Osteocyte (in vitro differentiated cells): ENCODE results near the gene TMEM123. TPM values are rescaled to one million over a fixed set of nuclear protein-coding genes. Genes with fewer than 3 reads are reported as not detected.

ENCODE experiments used
- DNase-seq: peaks from one replicate; pipeline ENCODE4 v3.0.0; 2021; ENCODE audit warnings: mixed read lengths; ENCODE audit not compliant: unreplicated experiment; ENCODE audit errors: extremely low spot score
- H3K27ac Mint-ChIP-seq: one replicate; pipeline ENCODE4 v1.8.0; 2021; ENCODE audit warnings: mild to moderate bottlenecking, mixed read lengths; ENCODE audit not compliant: unreplicated experiment
- H3K27me3 Mint-ChIP-seq: one replicate; pipeline ENCODE4 v1.8.0; 2021; ENCODE audit warnings: mixed read lengths; ENCODE audit not compliant: unreplicated experiment
- H3K36me3 Mint-ChIP-seq: one replicate; pipeline ENCODE4 v1.8.0; 2021; ENCODE audit warnings: mixed read lengths; ENCODE audit not compliant: unreplicated experiment
- H3K4me1 Mint-ChIP-seq: one replicate; pipeline ENCODE4 v1.8.0; 2021; ENCODE audit warnings: mixed read lengths; ENCODE audit not compliant: unreplicated experiment
- H3K4me3 Mint-ChIP-seq: one replicate; pipeline ENCODE4 v1.8.0; 2021; ENCODE audit warnings: mild to moderate bottlenecking, moderate library complexity, mixed read lengths; ENCODE audit not compliant: unreplicated experiment
- H3K9me3 Mint-ChIP-seq: one replicate; pipeline ENCODE4 v1.8.0; 2021; ENCODE audit warnings: mixed read lengths; ENCODE audit not compliant: unreplicated experiment
- total RNA-seq: library from RNA; stranded (reverse); gene quantifications from 2 replicates; pipeline ENCODE4 v1.2.1, GENCODE V29; 2021
- TF ChIP-seq, protein P1 (sequence below): fragments of 200-600 bp; sonication (generic); IDR thresholded peaks from 2 replicates; pipeline ENCODE4 v1.5.0; 2021; ENCODE audit warnings: antibody characterized with exemption, mild to moderate bottlenecking, moderate library complexity

Gene TMEM123
- total RNA-seq, 1 donor from 2014 or later, result 250 TPM

DNA sequence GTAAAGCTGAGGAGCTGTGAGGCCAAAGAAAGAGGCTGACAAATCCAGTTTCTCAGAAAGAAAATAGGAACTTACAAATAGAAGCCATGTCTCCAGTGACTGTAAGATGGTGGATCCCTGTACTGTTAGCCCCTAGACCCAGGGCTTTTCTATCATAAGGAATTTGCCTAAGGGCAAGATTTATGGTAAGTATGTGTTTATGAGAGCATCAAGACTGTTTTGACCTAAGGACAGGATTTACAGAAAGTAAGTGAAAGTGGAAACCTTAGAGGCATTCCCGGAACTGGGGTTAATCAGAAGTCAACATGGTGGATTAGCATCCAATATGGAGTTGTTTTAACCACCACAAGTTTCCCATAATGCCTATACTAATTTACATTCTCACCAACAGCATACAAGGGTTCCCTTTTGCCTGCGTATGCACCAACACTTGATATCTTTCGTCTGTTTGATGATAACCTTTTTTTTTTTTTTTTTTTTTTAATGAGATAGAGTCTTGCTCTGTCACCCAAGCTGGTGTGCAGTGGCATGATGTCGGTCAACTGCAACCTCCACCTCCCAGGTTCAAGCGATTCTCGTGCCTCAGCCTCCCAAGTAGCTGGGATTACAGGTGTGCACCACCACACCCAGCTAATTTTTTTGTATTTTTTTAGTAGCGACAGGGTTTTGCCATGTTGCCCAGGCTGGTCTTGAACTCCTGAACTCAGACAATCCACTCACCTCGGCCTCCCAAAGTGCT is 65.4 kb downstream of the TMEM123 start:
- Mint-ChIP-seq H3K4me3 (no peak overlapping the region), H3K36me3 (peaks cover 39% of the 10 kb centered on the region), H3K4me1 (peaks cover 30% of the 10 kb centered on the region), H3K27me3 (no peaks in the 10 kb centered on the region), H3K27ac (no peak overlapping the region), H3K9me3 (no peaks in the 10 kb centered on the region)
- TF ChIP-seq, protein P1, sequence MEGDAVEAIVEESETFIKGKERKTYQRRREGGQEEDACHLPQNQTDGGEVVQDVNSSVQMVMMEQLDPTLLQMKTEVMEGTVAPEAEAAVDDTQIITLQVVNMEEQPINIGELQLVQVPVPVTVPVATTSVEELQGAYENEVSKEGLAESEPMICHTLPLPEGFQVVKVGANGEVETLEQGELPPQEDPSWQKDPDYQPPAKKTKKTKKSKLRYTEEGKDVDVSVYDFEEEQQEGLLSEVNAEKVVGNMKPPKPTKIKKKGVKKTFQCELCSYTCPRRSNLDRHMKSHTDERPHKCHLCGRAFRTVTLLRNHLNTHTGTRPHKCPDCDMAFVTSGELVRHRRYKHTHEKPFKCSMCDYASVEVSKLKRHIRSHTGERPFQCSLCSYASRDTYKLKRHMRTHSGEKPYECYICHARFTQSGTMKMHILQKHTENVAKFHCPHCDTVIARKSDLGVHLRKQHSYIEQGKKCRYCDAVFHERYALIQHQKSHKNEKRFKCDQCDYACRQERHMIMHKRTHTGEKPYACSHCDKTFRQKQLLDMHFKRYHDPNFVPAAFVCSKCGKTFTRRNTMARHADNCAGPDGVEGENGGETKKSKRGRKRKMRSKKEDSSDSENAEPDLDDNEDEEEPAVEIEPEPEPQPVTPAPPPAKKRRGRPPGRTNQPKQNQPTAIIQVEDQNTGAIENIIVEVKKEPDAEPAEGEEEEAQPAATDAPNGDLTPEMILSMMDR, result no peak
- DNase-seq, result no peak

DNA sequence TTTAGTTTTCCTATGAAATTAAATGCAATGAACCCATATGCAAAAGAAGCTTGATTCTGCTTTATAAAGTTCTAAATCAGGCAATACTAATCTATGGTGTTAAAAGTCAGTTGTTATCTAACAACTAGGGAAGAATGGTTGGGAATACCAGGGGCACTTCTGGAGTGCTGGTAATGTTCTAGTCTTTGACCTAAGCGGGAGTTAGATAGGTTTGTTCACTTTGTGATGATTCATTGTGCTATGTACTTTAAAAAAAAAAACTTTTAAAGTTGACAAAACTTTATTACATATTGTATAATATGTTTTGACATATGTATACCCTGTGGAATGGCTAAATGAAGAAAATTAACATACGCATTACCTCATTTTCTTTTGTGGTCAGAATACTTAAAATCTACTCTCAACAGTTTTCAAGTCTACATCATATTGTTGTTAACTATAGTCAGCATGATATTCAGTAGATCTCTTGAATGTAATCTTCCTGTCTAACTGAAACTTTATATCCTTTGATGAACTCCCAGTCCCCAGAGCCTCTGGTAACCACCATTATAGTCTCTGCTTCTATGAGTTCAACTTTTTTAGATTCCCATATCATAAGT is 66.3 kb downstream of the TMEM123 start:
- H3K9me3 Mint-ChIP-seq, result no peaks in the 10 kb centered on the region
- peaks cover 30% of the 10 kb centered on the region for H3K4me1 Mint-ChIP-seq
- H3K27me3 Mint-ChIP-seq, result no peaks in the 10 kb centered on the region
- H3K36me3 Mint-ChIP-seq, result peaks cover 39% of the 10 kb centered on the region
- no peak overlapping the region for H3K27ac Mint-ChIP-seq
- no peak overlapping the region for H3K4me3 Mint-ChIP-seq
- no peak for DNase-seq
- TF ChIP-seq, protein P1, result no peak

DNA sequence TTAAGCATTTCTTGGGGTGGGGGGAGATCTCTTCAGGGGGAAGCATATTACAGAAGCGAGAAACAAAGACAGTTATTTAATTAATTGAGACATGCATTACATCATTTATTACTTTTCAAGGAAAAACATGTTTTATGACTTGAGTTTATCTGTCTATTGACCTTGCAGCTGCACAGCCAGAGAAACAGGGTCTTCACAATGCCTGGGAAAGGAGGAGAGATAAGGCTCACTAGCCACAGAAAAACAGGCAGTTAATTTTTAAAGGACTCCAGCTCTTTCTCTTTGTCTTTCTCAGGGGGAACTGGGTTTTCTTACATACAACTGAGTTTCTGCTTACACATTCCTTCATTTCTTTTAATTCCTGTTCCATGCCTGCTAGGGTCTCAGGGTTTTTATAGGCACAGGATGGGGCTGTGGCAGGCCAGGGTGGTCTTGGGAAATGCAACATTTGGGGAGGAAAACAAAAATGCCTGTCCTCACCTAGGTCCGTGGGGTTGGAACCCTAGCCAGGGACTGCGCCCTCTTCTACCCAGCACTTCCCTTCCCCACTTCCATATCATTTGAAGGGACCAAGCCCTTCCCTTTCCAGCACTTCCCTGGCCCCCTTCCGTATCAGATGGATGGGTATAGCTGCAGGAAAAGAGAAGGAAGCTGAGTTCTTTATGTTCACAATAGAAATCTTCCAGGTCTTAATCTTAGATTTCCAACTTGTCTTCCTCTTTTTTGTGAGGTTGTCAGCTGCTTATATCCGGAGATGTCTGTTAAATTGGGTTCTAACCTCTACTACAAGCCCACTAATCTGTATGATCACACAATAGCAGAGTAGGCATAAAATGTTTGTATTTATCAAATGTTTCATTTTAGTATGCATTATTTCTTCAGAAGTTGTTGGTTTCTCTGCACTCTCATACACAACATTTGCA is 67.2 kb downstream of the TMEM123 start:
- TF ChIP-seq, protein P1, result no peak
- DNase-seq, result no peak
- Mint-ChIP-seq H3K4me1 (peaks cover 29% of the 10 kb centered on the region), H3K36me3 (peaks cover 41% of the 10 kb centered on the region), H3K9me3 (no peaks in the 10 kb centered on the region), H3K27ac (peak overlapping the region; percentile 59), H3K27me3 (no peaks in the 10 kb centered on the region), H3K4me3 (no peak overlapping the region)

DNA sequence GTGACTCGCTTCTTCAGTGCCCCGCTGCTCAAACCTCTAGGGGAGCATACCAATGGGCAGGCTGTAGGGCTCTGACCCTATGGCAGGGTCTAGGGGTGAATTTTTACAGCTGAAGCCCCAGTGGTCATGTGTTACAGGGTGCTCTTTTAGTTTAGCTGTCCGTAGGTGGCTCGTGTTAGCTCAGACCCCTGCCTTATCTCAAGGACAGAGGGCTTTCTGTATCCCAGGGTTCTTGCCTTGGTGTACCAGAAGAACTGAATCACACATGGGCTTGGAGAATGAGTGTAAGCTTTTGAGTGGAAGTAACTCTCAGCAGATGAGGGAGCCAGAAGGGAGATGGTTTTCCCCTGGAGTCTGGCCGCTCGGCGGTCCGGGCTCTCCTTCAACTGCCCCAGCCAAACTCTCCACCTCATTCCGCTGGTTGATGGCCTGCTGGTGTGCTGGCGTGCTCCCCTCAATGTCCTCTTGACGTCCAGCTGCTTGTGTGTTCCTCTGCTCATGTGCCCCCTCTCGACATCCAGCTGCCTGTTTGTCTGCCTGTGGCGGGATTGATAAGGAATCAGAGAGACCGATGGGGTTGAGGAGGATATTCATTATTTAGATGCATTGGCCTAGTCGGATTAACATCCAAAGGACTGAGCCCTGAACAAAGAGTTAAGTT is 68.0 kb downstream of the TMEM123 start:
- Mint-ChIP-seq H3K36me3 (peaks cover 43% of the 10 kb centered on the region), H3K9me3 (no peaks in the 10 kb centered on the region), H3K27ac (peak overlapping the region; percentile 59)

More for the DNA sequence above, 68.0 kb downstream of the TMEM123 start:
- peak; percentile 78 for DNase-seq
- TF ChIP-seq, protein P1, result no peak
- Mint-ChIP-seq H3K4me1 (peaks cover 29% of the 10 kb centered on the region), H3K27me3 (no peaks in the 10 kb centered on the region), H3K4me3 (no peak overlapping the region)
